AG09309 (cell line): ENCODE measurements around the gene STX4.

ENCODE experiments used
- DNase-seq: peaks from one replicate; pipeline ENCODE4 v3.0.0-alpha.2; 2010; ENCODE audit warnings: low read depth
- H3K4me3 ChIP-seq: 2 replicates; pipeline ENCODE4 v1.5.1; 2011; ENCODE audit warnings: mild to moderate bottlenecking, low read depth, low read length, moderate library complexity; ENCODE audit not compliant: control insufficient read depth
- CTCF ChIP-seq: IDR thresholded peaks from 2 replicates; pipeline ENCODE4 v1.5.1; 2011; ENCODE audit warnings: mild to moderate bottlenecking, low read depth, low read length, inconsistent platforms; ENCODE audit not compliant: insufficient read depth, control insufficient read depth; ENCODE audit errors: missing control alignments

STX4 gene

DNA sequence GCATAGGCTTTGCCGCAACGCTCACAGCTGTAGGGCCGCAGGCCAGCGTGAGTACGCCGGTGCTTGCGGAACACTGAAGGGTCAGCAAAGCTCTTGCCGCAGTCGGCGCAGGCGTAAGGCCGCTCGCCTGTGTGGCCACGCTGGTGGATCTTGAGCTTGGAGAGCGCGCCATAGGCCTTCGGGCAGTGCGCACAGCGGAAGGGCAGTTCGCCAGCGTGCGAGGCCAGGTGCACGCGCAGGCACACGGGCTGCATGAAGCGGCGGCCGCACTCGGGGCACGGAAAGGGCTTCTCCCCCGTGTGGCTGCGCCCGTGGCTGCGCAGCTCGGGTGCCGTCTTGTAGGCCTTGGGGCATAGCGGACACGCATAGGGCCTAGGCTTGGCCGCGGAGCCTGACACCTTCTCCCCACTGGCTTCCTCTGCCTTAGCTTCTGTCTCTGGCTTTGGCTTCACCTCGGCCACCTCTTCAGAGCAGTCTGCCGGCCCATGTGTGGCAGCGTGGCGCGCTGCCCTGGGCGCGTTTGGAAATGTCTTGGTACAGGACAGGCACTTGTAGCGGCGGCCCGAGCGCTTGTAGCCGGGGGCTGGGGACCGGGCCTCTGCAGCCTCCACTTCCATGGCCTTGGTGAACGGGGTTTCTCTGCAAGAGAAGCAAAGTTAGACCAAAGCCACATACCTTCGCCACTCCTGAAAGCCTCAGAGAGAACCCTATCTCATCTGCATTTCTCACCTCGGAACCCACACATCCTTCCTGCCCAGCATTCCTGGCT lies 30.7 kb downstream of the STX4 start:
- H3K4me3 ChIP-seq: no peak overlapping the region
- DNase-seq: no peak
- no peak for TF ChIP-seq CTCF

GRCh38 chr16:31064882-31065461 lies 31.6 kb downstream of the STX4 start:
- peak; percentile 86 for DNase-seq
- H3K4me3 ChIP-seq: no peak overlapping the region; the same call in none of the 2 replicates
- no peak for TF ChIP-seq CTCF

DNA sequence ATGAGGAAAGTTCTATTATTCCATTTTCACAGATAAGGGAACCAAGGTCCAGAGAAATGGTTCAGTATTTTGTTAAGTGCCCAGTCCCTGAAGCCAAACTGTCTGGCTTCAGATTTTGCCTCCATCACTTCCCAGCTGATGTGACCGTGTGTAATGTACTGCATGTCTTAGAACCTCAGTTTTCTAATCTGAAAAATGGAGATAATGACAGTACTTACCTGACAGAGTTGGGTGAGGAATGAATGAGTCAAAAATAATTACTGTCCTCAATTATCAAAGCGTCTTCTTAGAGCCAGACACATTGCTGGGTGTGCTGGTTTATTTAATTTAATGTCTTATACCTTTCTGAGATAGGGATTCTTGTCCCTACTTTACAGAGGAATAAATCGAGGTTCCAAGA lies 34.0 kb downstream of the STX4 start:
- no peak for DNase-seq
- no peak overlapping the region for H3K4me3 ChIP-seq
- TF ChIP-seq CTCF: no peak

DNA sequence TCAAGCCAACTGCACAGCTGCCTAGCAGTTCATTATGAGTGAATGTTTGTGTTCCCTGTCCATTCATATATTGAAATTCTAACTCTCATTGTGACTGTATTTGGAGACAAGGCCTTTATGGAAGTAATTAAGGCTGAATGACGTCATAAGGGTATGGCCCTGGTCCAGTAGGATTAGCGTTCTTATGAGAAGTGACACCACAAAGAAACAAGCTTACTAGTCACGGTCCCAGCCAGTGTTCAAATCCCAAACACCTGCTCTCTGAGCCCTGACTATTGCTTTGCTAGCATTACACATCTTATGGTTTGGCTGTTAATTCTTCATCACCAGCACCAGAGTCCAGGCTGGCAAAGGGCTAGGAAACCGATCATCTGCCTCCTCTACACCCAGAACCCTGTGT lies 38.5 kb downstream of the STX4 start:
- TF ChIP-seq CTCF: no peak
- peak; percentile 76 for DNase-seq
- H3K4me3 ChIP-seq: peak overlapping the region; percentile 95

DNA sequence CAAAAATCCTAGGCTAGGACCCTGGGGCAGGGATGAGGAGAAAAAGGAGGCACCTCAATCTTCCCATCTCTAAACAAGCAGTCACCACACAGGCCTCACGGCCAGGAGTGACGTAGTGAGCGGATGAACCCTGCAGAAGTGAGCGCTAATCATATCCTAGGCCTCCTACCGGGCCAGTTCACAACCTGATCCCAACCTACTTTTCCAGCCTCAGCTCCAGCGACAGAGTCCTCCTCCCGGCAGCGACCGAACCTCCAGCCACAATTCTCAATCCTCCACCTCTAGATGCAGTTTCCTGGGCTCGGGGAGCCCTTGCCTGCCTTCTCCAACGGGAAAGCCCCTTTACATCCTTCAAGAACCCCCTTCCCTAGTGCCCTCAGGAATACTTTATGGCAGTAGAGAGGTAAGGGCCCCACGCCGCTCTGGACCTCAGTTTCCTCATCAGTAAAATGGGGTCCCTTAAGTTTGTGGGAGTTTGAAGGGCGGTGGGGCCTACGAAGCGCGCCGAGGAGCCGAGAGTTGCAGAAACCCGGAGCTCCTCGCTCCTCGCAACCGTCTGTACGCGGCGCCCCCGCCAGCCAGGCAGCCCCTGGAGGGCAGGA lies 39.3 kb downstream of the STX4 start:
- no peak for DNase-seq
- H3K4me3 ChIP-seq: peak overlapping the region; percentile 95
- no peak for TF ChIP-seq CTCF

- no peak for TF ChIP-seq CTCF
- peak overlapping the region; percentile 95 for H3K4me3 ChIP-seq
Measured at GRCh38 chr16:31073142-31073969, 40.0 kb downstream of the STX4 start.

More at GRCh38 chr16:31073142-31073969, 40.0 kb downstream of the STX4 start:
- DNase-seq: peak; percentile 52
